WTC11 (cell line): Measurements from ENCODE around the gene OPRM1. TPM values are rescaled to one million over a fixed set of nuclear protein-coding genes. Genes with fewer than 3 reads are reported as not detected.

Source experiments
- ATAC-seq: fragments of 200-7000 bp; cut with Tn5 transposase; 2 replicates; pipeline ENCODE4 v1.10.0; 2021; ENCODE audit warnings: mild to moderate bottlenecking, moderate library complexity
- CTCF ChIA-PET: fragments of 300-600 bp; sonication (Branson Sonifier 250); formaldehyde crosslinking; loops from one replicate; lab custom pipeline; 2021; ENCODE audit warnings: antibody characterized with exemption; lab: Charles Lee
- POLR2A ChIA-PET: fragments of 350-600 bp; sonication (Branson Sonifier 250); formaldehyde crosslinking; loops from one replicate; lab custom pipeline; 2021; ENCODE audit warnings: antibody characterized with exemption; lab: Charles Lee
- DNase-seq: peaks from one replicate; pipeline ENCODE4 v3.0.0; 2021; ENCODE audit warnings: low spot score
- H3K27ac Mint-ChIP-seq: 2 replicates; pipeline ENCODE4 v1.8.0; 2021; ENCODE audit warnings: mixed read lengths
- H3K27me3 Mint-ChIP-seq: 2 replicates; pipeline ENCODE4 v1.8.0; 2021; ENCODE audit warnings: low read depth, mild to moderate bottlenecking, moderate library complexity, mixed read lengths
- H3K36me3 Mint-ChIP-seq: 2 replicates; pipeline ENCODE4 v1.8.0; 2021; ENCODE audit warnings: mixed read lengths
- H3K4me1 Mint-ChIP-seq: 2 replicates; pipeline ENCODE4 v1.8.0; 2022; ENCODE audit warnings: mixed read lengths
- H3K4me3 Mint-ChIP-seq: 2 replicates; pipeline ENCODE4 v1.8.0; 2021; ENCODE audit warnings: mild to moderate bottlenecking, moderate library complexity, mixed read lengths
- H3K9me3 Mint-ChIP-seq: 2 replicates; pipeline ENCODE4 v1.8.0; 2021; ENCODE audit warnings: mixed read lengths
- AFF4 ChIP-seq: sonication (generic); formaldehyde crosslinking; IDR thresholded peaks from 2 replicates; pipeline ENCODE4 v1.8.1; 2023; ENCODE audit warnings: mild to moderate bottlenecking, missing genetic modification reagents, borderline replicate concordance
- CDX4 ChIP-seq: fragments of 250-450 bp; sonication (Bioruptor Pico); IDR thresholded peaks from 2 replicates; pipeline ENCODE4 v1.9.0; 2021; ENCODE audit warnings: moderate library complexity, mild to moderate bottlenecking, inconsistent platforms, borderline replicate concordance
- E2F1 ChIP-seq: sonication (generic); formaldehyde crosslinking; IDR thresholded peaks from 2 replicates; pipeline ENCODE4 v1.8.0; 2022; ENCODE audit warnings: mild to moderate bottlenecking, missing genetic modification reagents
- ETV6 ChIP-seq: sonication (generic); formaldehyde crosslinking; IDR thresholded peaks from 2 replicates; pipeline ENCODE4 v1.8.1; 2022; ENCODE audit warnings: mild to moderate bottlenecking, missing genetic modification reagents
- GRHL2 ChIP-seq: fragments of 250-450 bp; sonication (Bioruptor Pico); IDR thresholded peaks from 2 replicates; pipeline ENCODE4 v1.8.0; 2022; ENCODE audit warnings: mild to moderate bottlenecking, moderate library complexity; ENCODE audit not compliant: insufficient replicate concordance, severe bottlenecking
- MXD4 ChIP-seq: fragments of 250-450 bp; sonication (Bioruptor Pico); IDR thresholded peaks from 2 replicates; pipeline ENCODE4 v1.8.0; 2021; ENCODE audit warnings: mild to moderate bottlenecking, moderate library complexity, borderline replicate concordance
- NR2C2 ChIP-seq: sonication (generic); formaldehyde crosslinking; IDR thresholded peaks from 2 replicates; pipeline ENCODE4 v1.8.0; 2022; ENCODE audit warnings: mild to moderate bottlenecking, missing genetic modification reagents
- PREB ChIP-seq: sonication (generic); formaldehyde crosslinking; IDR thresholded peaks from 2 replicates; pipeline ENCODE4 v1.8.1; 2022; ENCODE audit warnings: mild to moderate bottlenecking, missing genetic modification reagents, moderate library complexity, borderline replicate concordance
- PRRX2 ChIP-seq: fragments of 250-450 bp; sonication (Bioruptor Pico); IDR thresholded peaks from 2 replicates; pipeline ENCODE4 v1.8.0; 2021; ENCODE audit warnings: mild to moderate bottlenecking
- RORB ChIP-seq: fragments of 250-450 bp; sonication (Bioruptor Pico); IDR thresholded peaks from 2 replicates; pipeline ENCODE4 v1.9.0; 2021; ENCODE audit warnings: mild to moderate bottlenecking
- USF2 ChIP-seq: sonication (generic); formaldehyde crosslinking; IDR thresholded peaks from 2 replicates; pipeline ENCODE4 v1.8.1; 2023; ENCODE audit warnings: mild to moderate bottlenecking, missing genetic modification reagents, moderate library complexity
- ZBTB21 ChIP-seq: sonication (generic); formaldehyde crosslinking; IDR thresholded peaks from 2 replicates; pipeline ENCODE4 v1.8.1; 2023; ENCODE audit warnings: mild to moderate bottlenecking, missing genetic modification reagents, borderline replicate concordance
- ZNF138 ChIP-seq: sonication (generic); formaldehyde crosslinking; conservative IDR thresholded peaks from 2 replicates; pipeline ENCODE4 v1.8.1; 2022; ENCODE audit warnings: mild to moderate bottlenecking, moderate library complexity, missing genetic modification reagents
- ZNF219 ChIP-seq: sonication (generic); formaldehyde crosslinking; IDR thresholded peaks from 2 replicates; pipeline ENCODE4 v1.8.0; 2023; ENCODE audit warnings: missing genetic modification reagents, mild to moderate bottlenecking, borderline replicate concordance
- ZNF281 ChIP-seq: sonication (generic); formaldehyde crosslinking; IDR thresholded peaks from 2 replicates; pipeline ENCODE4 v1.8.0; 2023; ENCODE audit warnings: mild to moderate bottlenecking, missing genetic modification reagents
- ZNF416 ChIP-seq: fragments of 250-450 bp; sonication (Bioruptor Pico); IDR thresholded peaks from 2 replicates; pipeline ENCODE4 v1.9.0; 2021; ENCODE audit warnings: mild to moderate bottlenecking, inconsistent platforms
- ZNF671 ChIP-seq: fragments of 250-450 bp; sonication (Bioruptor Pico); IDR thresholded peaks from 2 replicates; pipeline ENCODE4 v1.8.0; 2021; ENCODE audit warnings: mild to moderate bottlenecking
- total RNA-seq: library from RNA; stranded (reverse); gene quantifications from 3 replicates; pipeline ENCODE4 v1.2.3, GENCODE V29; 2021
- TF ChIP-seq, protein P1 (sequence below): sonication (generic); formaldehyde crosslinking; IDR thresholded peaks from 2 replicates; pipeline ENCODE4 v1.8.1; 2022; ENCODE audit warnings: missing genetic modification reagents, borderline replicate concordance
- TF ChIP-seq, protein P2 (sequence below): sonication (generic); formaldehyde crosslinking; IDR thresholded peaks from 2 replicates; pipeline ENCODE4 v1.8.0; 2022; ENCODE audit warnings: mild to moderate bottlenecking, missing genetic modification reagents
- TF ChIP-seq, protein P3 (sequence below): sonication (generic); formaldehyde crosslinking; IDR thresholded peaks from 2 replicates; pipeline ENCODE4 v1.8.0; 2022; ENCODE audit warnings: mild to moderate bottlenecking, missing genetic modification reagents

OPRM1 gene
- total RNA-seq, 1 experiment from 2014 or later = not detected

DNA sequence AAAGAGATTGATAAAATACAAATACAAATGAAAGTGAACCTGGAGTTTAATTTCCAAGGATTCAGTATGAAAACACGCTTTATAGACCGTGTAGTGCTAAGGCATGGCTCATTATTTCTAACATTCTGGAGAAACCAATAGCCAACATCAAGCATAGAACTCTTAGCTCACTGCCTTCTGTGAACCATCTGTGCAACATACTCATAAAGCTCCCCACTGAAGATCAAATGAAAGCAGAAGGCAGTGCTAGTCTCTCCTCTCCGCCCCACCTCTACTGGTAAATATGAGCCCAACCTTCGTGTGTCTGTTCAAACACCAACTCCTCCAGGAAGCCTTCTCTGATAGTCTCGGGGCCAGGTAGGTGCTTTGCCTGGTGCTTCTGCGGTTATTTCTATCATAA is 163.9 kb downstream of the OPRM1 start (continued):
- TF ChIP-seq, protein P1, sequence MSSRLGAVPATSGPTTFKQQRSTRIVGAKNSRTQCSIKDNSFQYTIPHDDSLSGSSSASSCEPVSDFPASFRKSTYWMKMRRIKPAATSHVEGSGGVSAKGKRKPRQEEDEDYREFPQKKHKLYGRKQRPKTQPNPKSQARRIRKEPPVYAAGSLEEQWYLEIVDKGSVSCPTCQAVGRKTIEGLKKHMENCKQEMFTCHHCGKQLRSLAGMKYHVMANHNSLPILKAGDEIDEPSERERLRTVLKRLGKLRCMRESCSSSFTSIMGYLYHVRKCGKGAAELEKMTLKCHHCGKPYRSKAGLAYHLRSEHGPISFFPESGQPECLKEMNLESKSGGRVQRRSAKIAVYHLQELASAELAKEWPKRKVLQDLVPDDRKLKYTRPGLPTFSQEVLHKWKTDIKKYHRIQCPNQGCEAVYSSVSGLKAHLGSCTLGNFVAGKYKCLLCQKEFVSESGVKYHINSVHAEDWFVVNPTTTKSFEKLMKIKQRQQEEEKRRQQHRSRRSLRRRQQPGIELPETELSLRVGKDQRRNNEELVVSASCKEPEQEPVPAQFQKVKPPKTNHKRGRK (CRISPR knock-in tag) = no peak
- no peak for TF ChIP-seq RORB (CRISPR knock-in tag)
- no peak for TF ChIP-seq ETV6 (CRISPR knock-in tag)
- no peak for TF ChIP-seq ZNF671
- no peak for TF ChIP-seq CDX4 (CRISPR knock-in tag)
- TF ChIP-seq, all 79 proteins: peak for 0

DNA sequence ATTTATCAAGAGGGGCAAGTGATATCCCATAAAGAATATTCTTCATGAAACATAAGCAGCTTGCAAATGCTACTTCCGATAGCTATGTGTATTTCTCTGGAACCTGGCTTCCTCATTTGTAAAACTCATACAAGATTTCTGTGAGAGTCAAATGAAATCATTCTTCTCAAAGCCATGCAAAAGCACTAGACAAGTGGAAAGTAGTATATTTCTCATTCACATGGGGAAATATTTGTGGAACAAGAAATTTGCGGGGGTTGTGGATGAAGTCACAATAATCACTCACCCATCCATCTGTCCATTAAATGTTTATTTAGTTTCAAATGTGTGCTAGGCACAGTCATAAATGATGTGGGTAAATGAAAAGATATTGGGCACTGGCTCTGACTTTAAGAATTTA is 167.1 kb downstream of the OPRM1 start:
- Mint-ChIP-seq H3K27ac (no peak overlapping the region), H3K36me3 (no peaks in the 10 kb centered on the region), H3K4me1 (no peaks in the 10 kb centered on the region), H3K27me3 (no peaks in the 10 kb centered on the region), H3K4me3 (no peak overlapping the region)
- CTCF ChIA-PET = no interaction called here
- ATAC-seq = no peak
- POLR2A ChIA-PET = no interaction called here
- DNase-seq = no peak
- TF ChIP-seq ZNF138 (no peak), GRHL2 (CRISPR knock-in tag) (no peak), E2F1 (CRISPR knock-in tag) (no peak), ZNF416 (CRISPR knock-in tag) (no peak), ZBTB21 (CRISPR knock-in tag) (no peak), MXD4 (CRISPR knock-in tag) (no peak), ZNF281 (CRISPR knock-in tag) (no peak), PREB (CRISPR knock-in tag) (no peak)
- TF ChIP-seq, protein P2, sequence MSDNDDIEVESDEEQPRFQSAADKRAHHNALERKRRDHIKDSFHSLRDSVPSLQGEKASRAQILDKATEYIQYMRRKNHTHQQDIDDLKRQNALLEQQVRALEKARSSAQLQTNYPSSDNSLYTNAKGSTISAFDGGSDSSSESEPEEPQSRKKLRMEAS (CRISPR knock-in tag) = no peak
- TF ChIP-seq, all 79 proteins: peak for 0
- H3K9me3 Mint-ChIP-seq = no peaks in the 10 kb centered on the region; the same call in 1 of the 2 replicates

DNA sequence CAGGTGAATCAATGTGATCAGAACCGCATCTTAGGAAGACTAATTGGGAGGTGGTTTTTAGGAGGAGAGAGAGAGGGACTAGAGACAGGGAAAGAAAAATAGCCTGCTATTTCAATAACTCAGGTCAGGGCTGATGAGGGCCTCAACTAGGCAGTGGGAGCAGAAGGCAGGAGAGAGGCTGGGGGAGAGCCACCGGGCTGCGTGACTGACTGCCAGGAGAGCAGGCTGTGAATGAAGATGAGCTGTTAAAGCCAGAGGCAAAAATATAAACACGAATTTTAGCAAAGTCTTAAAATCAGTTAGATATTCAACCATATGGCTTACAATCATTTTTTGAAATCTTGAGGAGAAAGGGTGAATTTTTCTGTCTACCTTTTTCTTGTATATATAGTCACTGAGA is 168.0 kb downstream of the OPRM1 start:
- Mint-ChIP-seq H3K4me1 (no peaks in the 10 kb centered on the region), H3K27ac (no peak overlapping the region), H3K36me3 (no peaks in the 10 kb centered on the region), H3K27me3 (no peaks in the 10 kb centered on the region), H3K4me3 (no peak overlapping the region), H3K9me3 (no peaks in the 10 kb centered on the region; the same call in 1 of the 2 replicates)
- CTCF ChIA-PET = no interaction called here
- POLR2A ChIA-PET = no interaction called here
- ATAC-seq (no peak), DNase-seq (no peak)
- no peak for TF ChIP-seq NR2C2 (CRISPR knock-in tag)
- TF ChIP-seq USF2 = no peak
- TF ChIP-seq AFF4 (CRISPR knock-in tag) = no peak
- TF ChIP-seq, protein P3, sequence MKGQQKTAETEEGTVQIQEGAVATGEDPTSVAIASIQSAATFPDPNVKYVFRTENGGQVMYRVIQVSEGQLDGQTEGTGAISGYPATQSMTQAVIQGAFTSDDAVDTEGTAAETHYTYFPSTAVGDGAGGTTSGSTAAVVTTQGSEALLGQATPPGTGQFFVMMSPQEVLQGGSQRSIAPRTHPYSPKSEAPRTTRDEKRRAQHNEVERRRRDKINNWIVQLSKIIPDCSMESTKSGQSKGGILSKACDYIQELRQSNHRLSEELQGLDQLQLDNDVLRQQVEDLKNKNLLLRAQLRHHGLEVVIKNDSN (CRISPR knock-in tag) = no peak
- TF ChIP-seq PRRX2 (CRISPR knock-in tag) = no peak
- TF ChIP-seq ZNF219 = no peak
